Activated CD4-positive, alpha-beta T cell treated with anti-CD3 and anti-CD28 coated beads, Interleukin-2, amount 10 ng/mL, durations not matched to agents 24 days and 14 days (primary cell): Measurements from ENCODE around the gene OSBPL9. TPM values are rescaled to one million over a fixed set of nuclear protein-coding genes. Genes with fewer than 3 reads are reported as not detected.
"Not testable (repeated sequence)": the region's sequence is repeated elsewhere in the genome, so short reads cannot be mapped to it uniquely, and the experiment has no call there.

Source experiments
- DNase-seq: peaks from one replicate; pipeline ENCODE4 v3.0.0; 2022
- H3K27ac Mint-ChIP-seq: one replicate; pipeline ENCODE4 v1.8.0; 2022; ENCODE audit warnings: mild to moderate bottlenecking, mixed read lengths
- H3K27me3 Mint-ChIP-seq: one replicate; pipeline ENCODE4 v1.8.0; 2022; ENCODE audit warnings: mixed read lengths
- H3K36me3 Mint-ChIP-seq: one replicate; pipeline ENCODE4 v1.8.0; 2022; ENCODE audit warnings: low read depth, mild to moderate bottlenecking, mixed read lengths
- H3K4me1 Mint-ChIP-seq: one replicate; pipeline ENCODE4 v1.8.0; 2021; ENCODE audit warnings: mixed read lengths
- H3K4me3 Mint-ChIP-seq: one replicate; pipeline ENCODE4 v1.8.0; 2022; ENCODE audit warnings: mild to moderate bottlenecking, moderate library complexity, mixed read lengths
- H3K9me3 Mint-ChIP-seq: one replicate; pipeline ENCODE4 v1.8.0; 2021; ENCODE audit warnings: mixed read lengths
- intact Hi-C: fragments of 100-400 bp; cut with micrococcal nuclease; formaldehyde crosslinking; loops from one replicate; pipeline ENCODE4 v1.15.1; 2023
- total RNA-seq: library from RNA; stranded (reverse); gene quantifications from 2 replicates; pipeline ENCODE4 v1.2.3, GENCODE V29; 2022

OSBPL9 gene
- total RNA-seq, 1 donor from 2014 or later = 47.4 TPM

DNA sequence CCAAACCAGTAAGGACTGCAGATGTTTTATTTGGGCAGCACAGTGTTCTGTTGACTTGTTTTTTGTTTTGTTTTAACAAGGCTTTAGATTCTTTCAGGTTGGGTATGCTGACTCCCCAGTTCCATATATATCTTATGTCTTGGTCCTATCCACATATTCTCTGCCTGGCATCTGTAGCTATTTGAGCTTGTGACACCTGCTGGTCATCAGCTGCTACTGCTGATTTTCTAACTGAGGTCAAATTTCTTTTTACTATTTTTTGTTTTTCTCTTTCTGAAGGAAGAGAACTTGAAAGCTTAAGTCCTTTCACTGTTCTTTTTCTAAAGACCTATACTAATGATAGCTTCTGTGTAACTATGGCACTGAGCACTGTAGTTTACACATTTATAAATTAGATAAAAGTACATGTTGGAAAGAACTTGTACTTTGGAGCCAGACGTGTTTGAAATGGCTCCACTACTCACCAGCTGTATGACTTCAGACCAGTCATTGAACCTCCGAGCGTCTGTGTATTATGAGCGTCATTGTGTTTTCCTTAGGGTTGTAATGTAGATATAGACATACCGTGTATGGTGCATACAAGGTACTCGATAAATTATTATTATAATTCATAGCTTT lies 152.2 kb downstream of the OSBPL9 start:
- H3K4me1 Mint-ChIP-seq = peaks cover 11% of the 10 kb centered on the region
- no peak overlapping the region for H3K4me3 Mint-ChIP-seq
- H3K27ac Mint-ChIP-seq = no peak overlapping the region
- H3K27me3 Mint-ChIP-seq = no peaks in the 10 kb centered on the region
- DNase-seq = peak; percentile 72
- peaks cover 35% of the 10 kb centered on the region for H3K36me3 Mint-ChIP-seq
- no peaks in the 10 kb centered on the region for H3K9me3 Mint-ChIP-seq
- intact Hi-C loops = loop anchor here (1.0 to 10.0 kb wide), 2 partner anchors 142 to 324 kb away; no protein-coding TSS in a partner anchor

DNA sequence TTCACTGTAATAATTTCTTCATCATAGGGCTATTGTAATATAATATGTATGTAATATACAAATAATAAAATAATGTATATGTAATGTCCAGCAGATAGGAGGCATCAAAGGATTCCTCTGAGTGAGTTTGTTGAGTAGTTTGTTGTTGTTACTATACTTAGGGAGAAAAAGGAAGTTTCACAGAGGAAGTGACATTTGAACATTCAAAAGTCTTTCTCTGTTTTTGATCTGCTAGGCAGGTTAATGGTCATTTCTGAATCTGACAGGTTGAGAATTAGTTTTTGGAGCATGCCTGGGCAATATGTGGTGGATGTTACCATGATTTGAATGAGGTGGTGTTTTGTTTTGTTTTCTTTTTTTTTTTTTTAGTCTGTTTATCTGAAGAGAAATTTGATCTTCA lies 159.5 kb downstream of the OSBPL9 start:
- intact Hi-C loops = no loop called here
- Mint-ChIP-seq H3K36me3 (peaks cover 47% of the 10 kb centered on the region), H3K4me3 (no peak overlapping the region), H3K27ac (peak overlapping the region; percentile 41), H3K9me3 (no peaks in the 10 kb centered on the region), H3K4me1 (peaks cover 18% of the 10 kb centered on the region), H3K27me3 (no peaks in the 10 kb centered on the region)
- no peak for DNase-seq

DNA sequence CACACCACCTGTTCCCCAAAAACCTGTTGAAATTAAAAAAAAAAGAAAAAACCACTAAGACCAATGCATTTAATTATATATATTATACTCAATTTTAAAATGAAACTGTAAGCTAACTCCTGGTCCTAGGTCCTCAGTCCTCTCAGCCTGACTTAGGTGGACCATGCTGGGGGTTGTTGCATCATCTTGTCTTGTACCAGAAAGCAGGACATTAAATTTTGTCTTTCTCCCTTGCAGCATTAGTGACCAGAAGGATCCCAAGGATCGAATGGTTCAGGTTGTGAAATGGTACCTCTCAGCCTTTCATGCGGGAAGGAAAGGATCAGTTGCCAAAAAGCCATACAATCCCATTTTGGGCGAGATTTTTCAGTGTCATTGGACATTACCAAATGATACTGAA lies 164.0 kb downstream of the OSBPL9 start:
- Mint-ChIP-seq H3K27me3 (no peaks in the 10 kb centered on the region), H3K9me3 (no peaks in the 10 kb centered on the region), H3K4me3 (no peak overlapping the region), H3K27ac (no peak overlapping the region), H3K36me3 (peaks cover 44% of the 10 kb centered on the region), H3K4me1 (peaks cover 9% of the 10 kb centered on the region)
- no peak for DNase-seq
- intact Hi-C loops = no loop called here

DNA sequence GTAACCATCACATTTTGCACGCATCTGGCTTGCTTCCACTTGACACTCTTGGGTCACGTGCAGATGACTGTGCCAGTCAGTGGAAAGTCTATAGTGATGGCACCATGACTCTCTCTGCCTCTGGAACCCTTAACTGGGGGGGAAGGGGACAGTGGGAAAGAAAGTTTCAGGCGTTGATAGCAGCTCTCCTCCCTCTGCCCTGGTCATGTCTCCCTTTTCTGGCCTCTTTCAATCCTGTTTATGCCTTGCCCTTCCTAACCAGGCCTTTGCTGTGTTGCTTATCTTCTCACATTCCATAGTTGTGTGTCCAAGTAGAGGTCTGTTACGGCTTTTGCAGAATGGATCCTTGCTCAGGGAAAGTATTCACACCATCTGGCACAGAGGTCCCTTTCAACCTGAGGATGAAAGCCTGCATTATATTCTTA lies 168.1 kb downstream of the OSBPL9 start:
- no peak for DNase-seq
- Mint-ChIP-seq H3K4me1 (no peaks in the 10 kb centered on the region), H3K36me3 (peaks cover 58% of the 10 kb centered on the region), H3K4me3 (no peak overlapping the region), H3K27ac (no peak overlapping the region), H3K9me3 (no peaks in the 10 kb centered on the region), H3K27me3 (no peaks in the 10 kb centered on the region)
- intact Hi-C loops = no loop called here

DNA sequence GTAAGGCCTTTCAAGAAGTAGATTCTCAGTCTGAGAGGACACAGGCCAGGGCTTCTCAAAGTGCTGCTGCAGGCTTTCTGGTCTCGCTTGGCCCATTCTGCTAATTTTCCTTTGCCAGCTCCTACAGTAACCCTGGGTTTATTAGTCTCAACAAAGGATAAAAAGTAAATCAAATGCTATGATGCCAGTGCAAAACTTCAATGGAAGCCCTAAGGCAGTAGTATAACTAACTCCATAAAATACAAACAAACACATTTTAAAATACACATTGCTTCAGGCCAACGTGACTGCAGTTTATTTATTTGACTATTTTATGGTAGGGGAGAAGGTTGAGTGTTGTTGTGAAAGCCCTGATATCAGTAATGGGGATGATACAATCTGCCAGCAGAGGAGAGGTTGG lies 172.0 kb downstream of the OSBPL9 start:
- Mint-ChIP-seq H3K4me1 (peaks cover 13% of the 10 kb centered on the region), H3K9me3 (no peaks in the 10 kb centered on the region)
- intact Hi-C loops = no loop called here

DNA sequence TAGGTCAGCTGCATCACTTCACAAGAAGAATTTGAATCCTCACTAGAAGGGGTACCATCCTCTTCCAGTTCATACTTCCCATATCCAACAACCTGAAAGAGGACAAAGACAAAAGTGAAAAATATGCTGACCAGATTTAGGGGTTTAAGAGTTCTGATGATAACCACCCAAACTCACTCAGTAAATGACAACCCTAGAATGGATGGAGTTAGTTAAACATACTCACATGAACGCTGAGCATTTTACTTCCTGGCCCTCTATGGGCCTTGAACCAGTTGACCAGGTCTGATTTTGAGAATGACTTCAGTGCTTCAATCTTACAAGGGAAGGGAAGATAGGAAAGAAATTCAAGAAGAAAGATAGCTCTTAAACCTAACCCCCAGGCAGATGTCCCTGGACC lies 172.4 kb downstream of the OSBPL9 start:
- intact Hi-C loops = no loop called here
- Mint-ChIP-seq H3K36me3 (peaks cover 82% of the 10 kb centered on the region), H3K27me3 (no peaks in the 10 kb centered on the region), H3K27ac (no peak overlapping the region), H3K9me3 (no peaks in the 10 kb centered on the region), H3K4me3 (no peak overlapping the region), H3K4me1 (peaks cover 15% of the 10 kb centered on the region)
- DNase-seq = no peak

More for the DNA sequence above, 172.0 kb downstream of the OSBPL9 start:
- H3K27ac Mint-ChIP-seq = no peak overlapping the region
- DNase-seq = no peak
- H3K4me3 Mint-ChIP-seq = no peak overlapping the region
- H3K36me3 Mint-ChIP-seq = peaks cover 85% of the 10 kb centered on the region
- no peaks in the 10 kb centered on the region for H3K27me3 Mint-ChIP-seq

DNA sequence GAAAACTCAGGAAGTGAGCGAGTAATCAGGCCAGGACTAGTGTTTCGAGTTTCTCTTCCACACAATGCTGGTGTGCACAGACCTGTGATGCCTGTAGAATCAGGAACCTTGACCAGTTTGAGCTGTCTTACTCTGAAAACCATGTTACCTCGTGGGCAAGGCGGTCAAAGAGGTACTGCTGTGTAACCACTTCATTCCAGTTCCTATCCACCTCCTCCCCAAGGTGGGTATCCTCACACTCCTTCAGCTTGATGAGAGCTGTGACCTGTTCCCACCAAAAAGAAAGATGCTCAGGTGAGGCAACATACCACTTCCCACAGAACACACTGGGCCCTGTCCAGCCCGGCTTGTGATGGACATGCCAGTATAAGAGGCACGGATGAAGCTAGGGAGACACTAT lies 173.5 kb downstream of the OSBPL9 start:
- Mint-ChIP-seq H3K27ac (no peak overlapping the region), H3K4me1 (peaks cover 15% of the 10 kb centered on the region), H3K4me3 (no peak overlapping the region), H3K36me3 (peaks cover 84% of the 10 kb centered on the region), H3K27me3 (no peaks in the 10 kb centered on the region), H3K9me3 (no peaks in the 10 kb centered on the region)
- DNase-seq = no peak
- intact Hi-C loops = no loop called here

DNA sequence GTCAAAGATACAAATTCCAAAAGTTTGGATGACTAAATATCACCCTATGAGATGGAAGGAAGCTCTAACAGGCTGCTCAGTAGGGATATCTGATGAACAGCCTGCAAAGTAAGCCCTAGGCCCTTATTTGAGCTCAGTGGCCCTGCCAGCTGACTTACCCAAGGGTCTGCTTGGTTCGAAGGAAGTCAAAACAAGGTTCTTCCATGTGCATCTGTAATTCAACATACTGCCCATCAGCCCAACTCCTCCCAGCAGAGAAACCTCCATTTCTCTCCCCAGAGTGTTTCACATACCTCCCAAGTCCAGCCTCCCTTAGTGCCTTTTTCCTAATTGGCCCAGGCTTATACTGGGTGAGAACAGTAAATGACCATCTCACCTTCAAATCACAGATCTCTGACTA lies 175.0 kb downstream of the OSBPL9 start:
- Mint-ChIP-seq H3K27ac (peak overlapping the region; percentile 26), H3K4me3 (no peak overlapping the region)
- intact Hi-C loops = no loop called here

DNA sequence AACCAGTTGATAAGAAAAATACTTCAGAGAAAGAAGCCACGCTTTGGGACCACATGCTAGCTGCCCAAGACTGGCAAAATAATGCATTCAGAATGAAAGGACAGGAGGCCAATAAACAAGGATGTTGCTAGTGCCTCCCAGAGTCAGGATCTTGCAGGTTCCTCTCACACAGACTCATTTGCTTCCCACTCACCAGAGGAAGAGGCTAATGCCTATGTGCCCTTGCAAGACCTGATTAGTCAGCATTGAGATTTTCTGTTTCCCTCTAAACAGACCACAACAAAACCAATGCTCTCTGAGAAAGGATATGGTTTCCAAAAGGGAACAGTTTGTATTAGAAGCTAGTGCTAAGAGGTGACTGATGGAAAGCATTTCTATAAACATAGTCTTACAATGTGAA lies 176.0 kb downstream of the OSBPL9 start:
- Mint-ChIP-seq H3K36me3 (peaks cover 72% of the 10 kb centered on the region), H3K9me3 (no peaks in the 10 kb centered on the region), H3K4me3 (no peak overlapping the region), H3K4me1 (peaks cover 15% of the 10 kb centered on the region), H3K27ac (peak overlapping the region; percentile 47), H3K27me3 (no peaks in the 10 kb centered on the region)
- intact Hi-C loops = no loop called here
- no peak for DNase-seq

More for the DNA sequence above, 175.0 kb downstream of the OSBPL9 start:
- no peak for DNase-seq
- H3K4me1 Mint-ChIP-seq = peaks cover 15% of the 10 kb centered on the region
- H3K27me3 Mint-ChIP-seq = no peaks in the 10 kb centered on the region
- no peaks in the 10 kb centered on the region for H3K9me3 Mint-ChIP-seq
- peaks cover 76% of the 10 kb centered on the region for H3K36me3 Mint-ChIP-seq

DNA sequence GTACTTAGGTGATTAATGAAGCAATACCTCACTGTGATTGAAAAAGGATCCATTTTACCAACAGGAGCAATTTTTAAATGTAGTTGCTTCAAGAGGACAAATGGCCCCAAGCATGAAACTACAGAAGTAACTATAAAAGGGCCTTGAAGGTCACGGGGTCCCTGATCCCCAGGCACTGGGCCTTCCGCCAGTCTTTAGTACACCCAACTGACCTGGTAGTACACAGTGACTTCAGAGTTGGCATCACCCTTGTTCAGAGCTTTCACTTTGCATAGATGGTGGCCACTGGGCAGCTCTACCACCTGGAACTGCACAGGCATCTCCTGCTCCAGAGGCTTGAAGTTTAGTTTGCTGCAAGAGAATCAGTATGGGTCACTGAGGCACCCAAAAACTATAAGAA lies 177.4 kb downstream of the OSBPL9 start:
- no peaks in the 10 kb centered on the region for H3K9me3 Mint-ChIP-seq
- intact Hi-C loops = no loop called here
- H3K4me1 Mint-ChIP-seq = peaks cover 15% of the 10 kb centered on the region
- H3K4me3 Mint-ChIP-seq = no peak overlapping the region
- H3K27ac Mint-ChIP-seq = no peak overlapping the region
- H3K36me3 Mint-ChIP-seq = peaks cover 68% of the 10 kb centered on the region
- DNase-seq = no peak
- no peaks in the 10 kb centered on the region for H3K27me3 Mint-ChIP-seq

DNA sequence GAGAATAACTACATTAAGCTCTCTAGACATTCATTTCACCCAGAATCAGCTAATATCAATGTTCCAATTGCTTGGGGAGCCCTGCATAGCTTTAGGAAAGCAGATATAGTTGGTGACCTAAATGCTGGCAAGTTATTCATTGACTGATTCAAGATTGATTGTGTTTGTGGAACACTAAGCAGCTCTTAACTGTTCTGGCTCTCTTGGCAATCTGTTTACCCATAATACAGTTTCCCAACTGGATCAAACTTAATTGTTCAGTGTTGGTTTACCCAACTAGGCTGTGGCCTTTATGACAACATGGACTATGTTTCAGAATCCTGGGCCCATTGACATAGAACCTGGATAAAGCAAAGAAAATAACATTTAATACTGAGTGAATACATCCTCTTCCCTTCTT lies 178.0 kb downstream of the OSBPL9 start:
- Mint-ChIP-seq H3K4me1 (peaks cover 15% of the 10 kb centered on the region), H3K36me3 (peaks cover 63% of the 10 kb centered on the region), H3K27me3 (no peaks in the 10 kb centered on the region), H3K9me3 (no peaks in the 10 kb centered on the region), H3K27ac (no peak overlapping the region), H3K4me3 (no peak overlapping the region)
- intact Hi-C loops = no loop called here
- DNase-seq = no peak

DNA sequence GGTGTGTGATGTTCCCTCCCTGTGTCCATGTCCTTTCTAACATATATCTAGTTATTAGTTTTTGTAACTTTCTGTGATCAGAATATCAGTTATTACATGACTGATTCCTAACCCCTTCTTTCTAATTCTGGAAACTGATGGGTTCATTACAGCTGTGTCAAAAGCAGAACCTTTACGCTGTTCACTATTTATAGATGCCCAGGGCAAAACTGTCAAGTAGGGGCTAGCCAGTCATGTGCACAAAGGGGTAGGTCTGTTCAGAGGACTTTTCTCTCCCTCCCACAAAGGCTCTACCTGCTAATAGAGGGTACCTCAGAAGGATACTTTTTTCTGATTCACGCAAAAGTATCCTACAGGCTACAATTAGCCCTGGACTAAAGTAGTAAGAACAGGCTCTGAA lies 182.5 kb downstream of the OSBPL9 start:
- Mint-ChIP-seq H3K27me3 (no peaks in the 10 kb centered on the region), H3K4me1 (no peaks in the 10 kb centered on the region), H3K4me3 (no peak overlapping the region), H3K36me3 (peaks cover 43% of the 10 kb centered on the region), H3K9me3 (no peaks in the 10 kb centered on the region), H3K27ac (no peak overlapping the region)
- DNase-seq = no peak
- intact Hi-C loops = no loop called here

DNA sequence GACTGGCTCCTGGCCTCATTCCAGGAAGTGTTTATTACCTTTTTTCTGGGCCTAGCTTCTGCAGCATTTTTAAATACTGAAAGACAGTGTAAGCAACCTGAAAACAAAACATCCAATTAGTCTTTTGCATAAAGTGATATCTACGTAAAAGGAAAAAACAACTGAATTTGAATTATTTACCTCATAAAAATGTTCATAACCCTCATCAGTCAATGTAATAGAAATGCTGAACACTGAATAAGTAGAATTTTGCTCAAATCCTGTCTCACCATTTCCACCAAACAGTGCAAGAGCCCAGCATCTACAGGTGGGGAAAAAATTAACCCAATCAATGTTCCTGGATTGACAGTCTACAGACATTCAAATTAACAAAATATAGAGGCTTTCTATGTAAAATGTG lies 197.6 kb downstream of the OSBPL9 start:
- intact Hi-C loops = no loop called here
- Mint-ChIP-seq H3K27me3 (no peaks in the 10 kb centered on the region), H3K4me3 (no peak overlapping the region), H3K9me3 (no peaks in the 10 kb centered on the region), H3K36me3 (peaks cover 40% of the 10 kb centered on the region), H3K4me1 (peaks cover 2% of the 10 kb centered on the region), H3K27ac (no peak overlapping the region)
- DNase-seq = no peak

DNA sequence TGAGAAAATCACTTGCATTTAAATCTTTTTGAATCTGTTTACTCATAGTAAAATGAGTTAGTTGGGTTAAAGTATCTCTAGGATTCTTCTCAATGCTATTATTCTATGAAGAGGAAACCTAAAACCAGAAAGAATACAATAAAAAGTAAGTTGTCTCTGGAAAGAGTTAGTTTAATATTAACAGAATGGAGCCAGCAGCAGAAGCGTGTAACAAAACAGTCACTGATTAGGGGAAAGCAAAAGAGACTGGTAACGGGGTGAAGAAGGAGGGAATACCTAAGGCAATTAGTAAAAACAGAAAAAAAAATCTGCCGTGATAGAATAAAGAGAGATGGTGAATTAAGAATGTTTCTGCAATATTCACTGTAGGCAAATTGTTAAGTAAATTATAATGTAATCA lies 201.6 kb downstream of the OSBPL9 start:
- peaks cover 4% of the 10 kb centered on the region for H3K4me1 Mint-ChIP-seq
- H3K27me3 Mint-ChIP-seq = no peaks in the 10 kb centered on the region
- H3K27ac Mint-ChIP-seq = no peak overlapping the region
- no peak overlapping the region for H3K4me3 Mint-ChIP-seq
- DNase-seq = no peak
- intact Hi-C loops = no loop called here
- no peaks in the 10 kb centered on the region for H3K9me3 Mint-ChIP-seq
- H3K36me3 Mint-ChIP-seq = peaks cover 42% of the 10 kb centered on the region

DNA sequence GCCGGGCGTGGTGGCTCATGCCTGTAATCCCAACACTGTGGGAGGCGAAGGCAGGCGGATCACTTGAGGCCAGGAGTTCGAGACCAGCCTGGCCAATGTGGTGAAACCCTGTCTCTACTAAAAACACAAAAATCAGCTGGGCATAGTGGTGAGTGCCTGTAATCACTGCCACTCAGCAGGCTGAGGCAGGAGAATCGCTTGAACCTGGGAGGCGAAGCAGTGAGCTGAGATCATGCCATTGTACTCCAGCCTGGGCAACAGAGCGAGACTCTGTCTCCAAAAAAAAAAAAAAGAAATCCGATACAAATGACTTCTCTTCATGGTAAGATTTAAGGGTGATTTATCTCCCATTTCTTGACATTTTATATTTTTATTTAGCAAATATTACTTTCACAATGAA lies 202.1 kb downstream of the OSBPL9 start:
- H3K36me3 Mint-ChIP-seq = peaks cover 37% of the 10 kb centered on the region
- H3K27ac Mint-ChIP-seq, H3K4me1 Mint-ChIP-seq, H3K27me3 Mint-ChIP-seq, H3K9me3 Mint-ChIP-seq, H3K4me3 Mint-ChIP-seq, intact Hi-C loops, DNase-seq: not testable (repeated sequence)
